COR-L47 (cell line): ENCODE results near the gene CRYZL1.
A peak's percentile ranks its signal among the peaks of the same experiment; 100 is the strongest.

Source experiments
- DNase-seq: peaks from one replicate; lab custom pipeline; 2025; lab: John Stamatoyannopoulos, UW

The CRYZL1 gene

GRCh38 chr21:33661146-33661545 lies 19.6 kb upstream of the CRYZL1 start:
- DNase-seq, result no peak

- no peak for DNase-seq
These were observed 18.9 kb upstream of the CRYZL1 start for GRCh38 chr21:33660406-33660805.

- DNase-seq, result no peak
These were observed 18.0 kb upstream of the CRYZL1 start for GRCh38 chr21:33659568-33659949.

- DNase-seq, result no peak
These were observed 17.5 kb upstream of the CRYZL1 start for GRCh38 chr21:33658919-33659567.

GRCh38 chr21:33657124-33657820 lies 15.7 kb upstream of the CRYZL1 start:
- no peak for DNase-seq

GRCh38 chr21:33655588-33656221 lies 14.2 kb upstream of the CRYZL1 start:
- DNase-seq, result no peak

- no peak for DNase-seq
These were observed 12.9 kb upstream of the CRYZL1 start for GRCh38 chr21:33654412-33654811.

- DNase-seq, result no peak
These were observed 10.6 kb upstream of the CRYZL1 start for GRCh38 chr21:33651965-33652680.

- no peak for DNase-seq
These were observed 9.5 kb upstream of the CRYZL1 start for GRCh38 chr21:33650929-33651509.

- no peak for DNase-seq
These were observed 8.7 kb upstream of the CRYZL1 start for GRCh38 chr21:33650230-33650629.

- DNase-seq, result no peak
These were observed 7.0 kb upstream of the CRYZL1 start for GRCh38 chr21:33648555-33648954.

- DNase-seq, result no peak
These were observed 6.0 kb upstream of the CRYZL1 start for GRCh38 chr21:33647587-33647986.

GRCh38 chr21:33645730-33646129 lies 4.2 kb upstream of the CRYZL1 start:
- no peak for DNase-seq

- DNase-seq, result no peak
These were observed 3.0 kb upstream of the CRYZL1 start for GRCh38 chr21:33644383-33645074.

- DNase-seq, result no peak
These were observed 2.2 kb upstream of the CRYZL1 start for GRCh38 chr21:33643658-33644311.

GRCh38 chr21:33642896-33643657 lies 1.5 kb upstream of the CRYZL1 start:
- DNase-seq, result no peak

- DNase-seq, result peak; percentile 98
These were observed 720 bp upstream of the CRYZL1 start, which contains the start of gene ITSN1 for GRCh38 chr21:33642027-33642895. ITSN1 (plus strand) TSS chr21:33642501; CDS start chr21:33718829, 76,328 bp downstream.

GRCh38 chr21:33640697-33641351 lies 717 bp downstream of the CRYZL1 start:
- DNase-seq, result peak; percentile 10

GRCh38 chr21:33634254-33634653 lies 7.3 kb downstream of the CRYZL1 start:
- DNase-seq, result no peak
